ENCODE results near the gene TTLL11.

GRCh38 chr9:121818841-121819427 is 274.2 kb downstream of the TTLL11 start:
- TF ChIP-seq RAD21 (conservative IDR thresholded peaks at IDR 0.05), result no peak
- TF ChIP-seq, protein P1, sequence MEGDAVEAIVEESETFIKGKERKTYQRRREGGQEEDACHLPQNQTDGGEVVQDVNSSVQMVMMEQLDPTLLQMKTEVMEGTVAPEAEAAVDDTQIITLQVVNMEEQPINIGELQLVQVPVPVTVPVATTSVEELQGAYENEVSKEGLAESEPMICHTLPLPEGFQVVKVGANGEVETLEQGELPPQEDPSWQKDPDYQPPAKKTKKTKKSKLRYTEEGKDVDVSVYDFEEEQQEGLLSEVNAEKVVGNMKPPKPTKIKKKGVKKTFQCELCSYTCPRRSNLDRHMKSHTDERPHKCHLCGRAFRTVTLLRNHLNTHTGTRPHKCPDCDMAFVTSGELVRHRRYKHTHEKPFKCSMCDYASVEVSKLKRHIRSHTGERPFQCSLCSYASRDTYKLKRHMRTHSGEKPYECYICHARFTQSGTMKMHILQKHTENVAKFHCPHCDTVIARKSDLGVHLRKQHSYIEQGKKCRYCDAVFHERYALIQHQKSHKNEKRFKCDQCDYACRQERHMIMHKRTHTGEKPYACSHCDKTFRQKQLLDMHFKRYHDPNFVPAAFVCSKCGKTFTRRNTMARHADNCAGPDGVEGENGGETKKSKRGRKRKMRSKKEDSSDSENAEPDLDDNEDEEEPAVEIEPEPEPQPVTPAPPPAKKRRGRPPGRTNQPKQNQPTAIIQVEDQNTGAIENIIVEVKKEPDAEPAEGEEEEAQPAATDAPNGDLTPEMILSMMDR (IDR thresholded peaks at IDR 0.05; ENCODE audit: poor library complexity, severe bottlenecking), result no peak
- TF ChIP-seq, protein P2, sequence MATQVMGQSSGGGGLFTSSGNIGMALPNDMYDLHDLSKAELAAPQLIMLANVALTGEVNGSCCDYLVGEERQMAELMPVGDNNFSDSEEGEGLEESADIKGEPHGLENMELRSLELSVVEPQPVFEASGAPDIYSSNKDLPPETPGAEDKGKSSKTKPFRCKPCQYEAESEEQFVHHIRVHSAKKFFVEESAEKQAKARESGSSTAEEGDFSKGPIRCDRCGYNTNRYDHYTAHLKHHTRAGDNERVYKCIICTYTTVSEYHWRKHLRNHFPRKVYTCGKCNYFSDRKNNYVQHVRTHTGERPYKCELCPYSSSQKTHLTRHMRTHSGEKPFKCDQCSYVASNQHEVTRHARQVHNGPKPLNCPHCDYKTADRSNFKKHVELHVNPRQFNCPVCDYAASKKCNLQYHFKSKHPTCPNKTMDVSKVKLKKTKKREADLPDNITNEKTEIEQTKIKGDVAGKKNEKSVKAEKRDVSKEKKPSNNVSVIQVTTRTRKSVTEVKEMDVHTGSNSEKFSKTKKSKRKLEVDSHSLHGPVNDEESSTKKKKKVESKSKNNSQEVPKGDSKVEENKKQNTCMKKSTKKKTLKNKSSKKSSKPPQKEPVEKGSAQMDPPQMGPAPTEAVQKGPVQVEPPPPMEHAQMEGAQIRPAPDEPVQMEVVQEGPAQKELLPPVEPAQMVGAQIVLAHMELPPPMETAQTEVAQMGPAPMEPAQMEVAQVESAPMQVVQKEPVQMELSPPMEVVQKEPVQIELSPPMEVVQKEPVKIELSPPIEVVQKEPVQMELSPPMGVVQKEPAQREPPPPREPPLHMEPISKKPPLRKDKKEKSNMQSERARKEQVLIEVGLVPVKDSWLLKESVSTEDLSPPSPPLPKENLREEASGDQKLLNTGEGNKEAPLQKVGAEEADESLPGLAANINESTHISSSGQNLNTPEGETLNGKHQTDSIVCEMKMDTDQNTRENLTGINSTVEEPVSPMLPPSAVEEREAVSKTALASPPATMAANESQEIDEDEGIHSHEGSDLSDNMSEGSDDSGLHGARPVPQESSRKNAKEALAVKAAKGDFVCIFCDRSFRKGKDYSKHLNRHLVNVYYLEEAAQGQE (IDR thresholded peaks at IDR 0.05; ENCODE audit: borderline replicate concordance), result no peak
